NCI-H1436 (cell line): ENCODE results near the gene ADCY6.

Experiments used
- DNase-seq: peaks from one replicate; lab custom pipeline; 2025; lab: John Stamatoyannopoulos, UW

ADCY6 gene

GRCh38 chr12:48788854-48789775 is at the start of gene ADCY6:
Gene ADCY6, minus strand, starts transcription at chr12:48789089. Its CDS starts 5,655 bp downstream, at chr12:48783434.
- peak; percentile 14 for DNase-seq

GRCh38 chr12:48838048-48838447 is 49.2 kb upstream of the ADCY6 start:
- no peak for DNase-seq

- DNase-seq: no peak
Observed at GRCh38 chr12:48832321-48833060, 43.6 kb upstream of the ADCY6 start.

- no peak for DNase-seq
Observed at GRCh38 chr12:48831257-48831656, 42.4 kb upstream of the ADCY6 start.

GRCh38 chr12:48828841-48829575 is 40.1 kb upstream of the ADCY6 start:
- no peak for DNase-seq

- DNase-seq: no peak
Observed at GRCh38 chr12:48828293-48828692, 39.4 kb upstream of the ADCY6 start.

- no peak for DNase-seq
Observed at GRCh38 chr12:48827513-48828096, 38.7 kb upstream of the ADCY6 start.

- DNase-seq: no peak
Observed at GRCh38 chr12:48827026-48827425, 38.1 kb upstream of the ADCY6 start.

- DNase-seq: no peak
Observed at GRCh38 chr12:48826209-48826855, 37.4 kb upstream of the ADCY6 start.

- DNase-seq: no peak
Observed at GRCh38 chr12:48824905-48825304, 36.0 kb upstream of the ADCY6 start.

GRCh38 chr12:48824112-48824511 is 35.2 kb upstream of the ADCY6 start:
- DNase-seq: no peak

GRCh38 chr12:48823281-48823680 is 34.4 kb upstream of the ADCY6 start:
- DNase-seq: no peak

- DNase-seq: no peak
Observed at GRCh38 chr12:48822711-48823110, 33.8 kb upstream of the ADCY6 start.

- no peak for DNase-seq
Observed at GRCh38 chr12:48822139-48822538, 33.2 kb upstream of the ADCY6 start.

GRCh38 chr12:48819986-48820725 is 31.3 kb upstream of the ADCY6 start:
- DNase-seq: no peak

GRCh38 chr12:48818831-48819590 is 30.1 kb upstream of the ADCY6 start:
- DNase-seq: peak; percentile 51

- DNase-seq: peak; percentile 87
Observed at GRCh38 chr12:48817873-48818830, 29.3 kb upstream of the ADCY6 start, which contains the start of gene CACNB3. Gene CACNB3, plus strand, starts transcription at chr12:48818496. Its CDS starts 434 bp downstream, at chr12:48818930.

GRCh38 chr12:48816143-48816854 is 27.4 kb upstream of the ADCY6 start:
- no peak for DNase-seq
